Kidney (tissue), 14 donors: ENCODE results near the gene RAP1A. TPM values are rescaled to one million over a fixed set of nuclear protein-coding genes. Genes with fewer than 3 reads are reported as not detected.

ENCODE experiments used
- DNase-seq, 5 donors: peaks; one replicate each; pipeline ENCODE4 v3.0.0-alpha.2; 2013 to 2020
- FAIRE-seq: peaks from 2 replicates; lab custom pipeline; 2012; peaks lifted over from hg19 to GRCh38; lab: Jason Lieb, UNC
- H3K27ac ChIP-seq, 2 donors: one replicate each; pipeline ENCODE4 v1.7.0; 2013; ENCODE audit warnings: low read depth in 2 of 2, low read length in 2 of 2, inconsistent platforms in 1 of 2
- H3K27me3 ChIP-seq: one replicate; pipeline ENCODE4 v1.7.1; 2013; ENCODE audit warnings: low read length, inconsistent platforms; ENCODE audit not compliant: control insufficient read depth, insufficient read depth
- H3K36me3 ChIP-seq, 3 donors: one replicate each; pipeline versions ENCODE4 v1.7.0 to v1.7.1; 2013; ENCODE audit warnings: low read length in 3 of 3, control low read depth in 1 of 3, inconsistent platforms in 1 of 3; ENCODE audit not compliant: insufficient read depth in 3 of 3, control insufficient read depth in 2 of 3
- H3K4me1 ChIP-seq, 3 donors: one replicate each; pipeline versions ENCODE4 v1.7.0 to v1.7.1; 2013; ENCODE audit warnings: low read length in 3 of 3, inconsistent platforms in 1 of 3, low read depth in 1 of 3; ENCODE audit not compliant: control insufficient read depth in 2 of 3, insufficient read depth in 2 of 3
- H3K4me3 ChIP-seq, 3 donors: one replicate each; pipeline versions ENCODE4 v1.7.0 to v1.8.1; 2013; ENCODE audit warnings: low read length in 3 of 3, control low read depth in 1 of 3, inconsistent platforms in 1 of 3
- H3K9ac ChIP-seq, 3 donors: one replicate each; pipeline versions ENCODE4 v1.7.0 to v1.7.1; 2013; ENCODE audit warnings: low read length in 3 of 3, control low read depth in 1 of 3, inconsistent platforms in 1 of 3
- H3K9me3 ChIP-seq, 3 donors: one replicate each; pipeline versions ENCODE4 v1.7.0 to v1.7.1; 2013; ENCODE audit warnings: low read length in 3 of 3, control low read depth in 1 of 3, inconsistent platforms in 1 of 3; ENCODE audit not compliant: control insufficient read depth in 2 of 3, insufficient read depth in 1 of 3
- intact Hi-C: fragments of 100-400 bp; cut with DNase I; formaldehyde crosslinking; loops from one replicate; pipeline ENCODE4 v1.11.1; 2022
- polyA plus RNA-seq: library from polyadenylated mRNA; stranded (reverse); fragments of 350-450 nt; fragmentation: Illumina TruSeq; extraction: RNeasy Lipid Tissue Mini Kit (QIAGEN cat#74804); gene quantifications from one replicate; pipeline ENCODE4 v1.2.3, GENCODE V29; 2014; ENCODE audit warnings: low read depth, low replicate concordance; ENCODE audit not compliant: insufficient read depth
- total RNA-seq: library from RNA; stranded (reverse); fragmentation: NEBNext Ultra II Directional; extraction: Animal tissue kit (Norgen Biotek cat#: 25700); gene quantifications from one replicate; pipeline ENCODE4 v1.2.1, GENCODE V29; 2021
- TF ChIP-seq, protein P1 (sequence below): IDR thresholded peaks from 3 replicates; pipeline ENCODE4 v1.5.1; 2012; ENCODE audit warnings: mild to moderate bottlenecking, moderate library complexity, borderline replicate concordance; ENCODE audit not compliant: insufficient read depth; ENCODE audit errors: extremely low read depth
- donor health status: control.
- donor health status: control.
- donor health status: control.
- donor health status: control.
- donor health status: control.
- donor health status: DM: yes; HTN: yes; CAD: no.
- donor health status: Normal renal cell carcinoma (clear cell type).

The RAP1A gene
- total and polyA plus RNA-seq, 2 donors from 2014 or later: 55.8 to 91.3 TPM

DNA sequence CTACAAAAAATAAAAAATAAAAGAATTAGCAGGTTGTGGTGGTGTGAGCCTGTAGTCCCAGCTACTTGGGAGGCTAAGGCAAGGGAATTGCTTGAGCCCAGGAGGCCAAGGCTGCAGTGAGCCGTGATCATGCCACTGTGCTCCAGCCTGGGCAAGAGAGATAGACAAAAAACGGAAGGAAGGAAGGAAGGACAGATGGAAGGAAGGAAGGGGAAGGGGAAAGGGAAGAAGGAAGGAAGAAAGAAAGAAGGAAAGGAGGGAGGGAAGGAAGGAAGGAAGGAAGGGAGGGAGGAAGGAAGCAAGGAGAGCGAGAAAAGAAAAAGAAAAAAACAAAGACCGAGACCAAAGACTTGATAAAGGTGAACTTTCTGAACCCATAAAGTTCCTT is 25.3 kb upstream of the RAP1A start:
- DNase-seq: no peak
- no peaks in the 10 kb centered on the region for H3K36me3 ChIP-seq
- no peak overlapping the region for H3K27ac ChIP-seq
- H3K9me3 ChIP-seq: no peaks in the 10 kb centered on the region
- H3K9ac ChIP-seq: no peak overlapping the region
- peaks cover 0 to 12% (median 5%) of the 10 kb centered on the region in 3 donors for H3K4me1 ChIP-seq
- TF ChIP-seq, protein P1, sequence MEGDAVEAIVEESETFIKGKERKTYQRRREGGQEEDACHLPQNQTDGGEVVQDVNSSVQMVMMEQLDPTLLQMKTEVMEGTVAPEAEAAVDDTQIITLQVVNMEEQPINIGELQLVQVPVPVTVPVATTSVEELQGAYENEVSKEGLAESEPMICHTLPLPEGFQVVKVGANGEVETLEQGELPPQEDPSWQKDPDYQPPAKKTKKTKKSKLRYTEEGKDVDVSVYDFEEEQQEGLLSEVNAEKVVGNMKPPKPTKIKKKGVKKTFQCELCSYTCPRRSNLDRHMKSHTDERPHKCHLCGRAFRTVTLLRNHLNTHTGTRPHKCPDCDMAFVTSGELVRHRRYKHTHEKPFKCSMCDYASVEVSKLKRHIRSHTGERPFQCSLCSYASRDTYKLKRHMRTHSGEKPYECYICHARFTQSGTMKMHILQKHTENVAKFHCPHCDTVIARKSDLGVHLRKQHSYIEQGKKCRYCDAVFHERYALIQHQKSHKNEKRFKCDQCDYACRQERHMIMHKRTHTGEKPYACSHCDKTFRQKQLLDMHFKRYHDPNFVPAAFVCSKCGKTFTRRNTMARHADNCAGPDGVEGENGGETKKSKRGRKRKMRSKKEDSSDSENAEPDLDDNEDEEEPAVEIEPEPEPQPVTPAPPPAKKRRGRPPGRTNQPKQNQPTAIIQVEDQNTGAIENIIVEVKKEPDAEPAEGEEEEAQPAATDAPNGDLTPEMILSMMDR: no peak
- H3K4me3 ChIP-seq: no peak overlapping the region
- intact Hi-C loops: no loop called here
- FAIRE-seq: no peak
- H3K27me3 ChIP-seq: no peaks in the 10 kb centered on the region

DNA sequence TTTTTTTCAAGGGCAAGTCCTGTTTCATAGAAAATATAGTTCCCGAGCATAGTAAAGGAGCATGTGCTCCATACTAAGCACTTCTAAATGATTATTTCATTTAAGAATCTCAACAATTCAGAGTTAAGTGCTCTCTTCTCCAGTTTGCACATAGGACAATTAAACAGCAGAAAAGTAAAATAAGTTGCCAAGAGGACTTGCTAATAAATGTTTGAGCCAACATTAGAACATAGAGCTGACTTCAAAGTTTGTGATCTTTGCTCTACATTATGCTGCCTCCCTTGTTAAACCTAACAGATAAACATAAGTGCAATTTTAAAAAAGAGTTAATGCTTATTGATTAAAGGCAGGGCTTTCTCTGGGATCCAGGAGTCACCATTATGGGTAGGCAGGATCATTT is 23.8 kb upstream of the RAP1A start:
- Histone ChIP-seq H3K4me3 (no peak overlapping the region), H3K36me3 (no peaks in the 10 kb centered on the region), H3K27ac (no peak overlapping the region), H3K9me3 (no peaks in the 10 kb centered on the region), H3K4me1 (peaks cover 0 to 12% (median 5%) of the 10 kb centered on the region in 3 donors), H3K27me3 (no peaks in the 10 kb centered on the region), H3K9ac (no peak overlapping the region)
- TF ChIP-seq, protein P1: no peak
- FAIRE-seq (no peak), DNase-seq (no peak)
- intact Hi-C loops: no loop called here

DNA sequence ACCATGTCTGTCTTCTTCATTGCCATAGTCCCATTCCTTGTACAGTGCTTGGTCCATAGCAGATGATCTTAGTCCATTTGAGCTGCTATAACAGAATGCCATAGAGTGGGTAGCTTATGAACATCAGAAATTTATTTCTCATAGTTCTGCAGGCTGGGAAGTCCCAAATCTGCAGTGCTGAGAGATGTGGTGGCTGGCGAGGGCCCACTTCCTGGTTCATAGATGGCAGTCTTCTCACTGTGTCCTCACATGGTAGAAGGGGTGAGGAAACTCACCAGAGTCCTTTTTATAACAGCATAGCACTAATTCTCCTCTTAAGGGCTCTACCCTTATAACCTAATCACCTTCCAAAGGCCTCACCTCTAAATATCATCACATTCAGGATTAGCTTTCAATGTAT is 23.1 kb upstream of the RAP1A start:
- Histone ChIP-seq H3K9ac (no peak overlapping the region), H3K4me1 (peaks cover 0 to 12% (median 5%) of the 10 kb centered on the region in 3 donors), H3K36me3 (no peaks in the 10 kb centered on the region), H3K27me3 (no peaks in the 10 kb centered on the region), H3K4me3 (no peak overlapping the region), H3K27ac (no peak overlapping the region), H3K9me3 (no peaks in the 10 kb centered on the region)
- intact Hi-C loops: no loop called here
- peak in 1 of 5 donors; percentile 42 for DNase-seq
- TF ChIP-seq, protein P1: no peak
- FAIRE-seq: no peak

DNA sequence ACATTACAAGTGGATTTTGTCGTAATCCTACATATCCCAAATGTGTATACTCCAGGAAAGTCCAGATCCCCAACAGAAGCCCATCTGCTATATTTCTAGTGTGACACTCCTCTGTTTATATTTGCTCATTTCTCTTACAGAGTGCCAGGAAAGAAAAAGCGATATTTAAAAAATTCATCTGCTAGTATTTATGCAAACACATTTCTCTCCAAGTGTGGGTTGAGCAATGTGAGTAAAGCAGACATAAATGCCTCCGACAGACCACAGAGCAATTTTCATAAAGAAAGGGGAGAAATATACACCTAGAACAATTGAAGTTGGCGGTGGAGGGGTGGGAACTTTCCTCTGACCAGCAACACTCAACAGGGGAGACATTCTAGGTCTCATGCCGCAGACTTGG is 22.2 kb upstream of the RAP1A start:
- Histone ChIP-seq H3K4me1 (peaks cover 0 to 7% (median 1%) of the 10 kb centered on the region in 3 donors), H3K9me3 (no peaks in the 10 kb centered on the region), H3K36me3 (no peaks in the 10 kb centered on the region), H3K27ac (no peak overlapping the region), H3K27me3 (no peaks in the 10 kb centered on the region), H3K4me3 (no peak overlapping the region), H3K9ac (no peak overlapping the region)
- FAIRE-seq (no peak), DNase-seq (peak in 1 of 5 donors; percentile 57)
- TF ChIP-seq, protein P1: no peak
- intact Hi-C loops: no loop called here
